Esophagus squamous epithelium (tissue), 5 donors: Measurements from ENCODE around the gene SRGAP3. TPM values are rescaled to one million over a fixed set of nuclear protein-coding genes. Genes with fewer than 3 reads are reported as not detected.

Experiments
- DNase-seq: peaks from one replicate; lab custom pipeline; 2025; lab: John Stamatoyannopoulos, UW
- H3K27ac ChIP-seq, 4 donors: fragments of 200-600 bp; sonication (generic); one replicate each; pipeline ENCODE4 v1.5.1; 2016 to 2019; ENCODE audit warnings: mild to moderate bottlenecking in 1 of 4
- H3K27me3 ChIP-seq, 4 donors: fragments of 200-600 bp; sonication (generic); 1 replicate in 3 of 4; 2 replicates in 1 of 4; pipeline versions ENCODE4 v1.5.1 to v1.6.0; 2017 to 2021; ENCODE audit warnings: antibody characterized with exemption in 1 of 4
- H3K36me3 ChIP-seq, 3 donors: fragments of 200-600 bp; sonication (generic); one replicate each; pipeline ENCODE4 v1.5.1; 2016 to 2019
- H3K4me1 ChIP-seq, 3 donors: fragments of 200-600 bp; sonication (generic); one replicate each; pipeline ENCODE4 v1.5.1; 2017 to 2019
- H3K4me3 ChIP-seq, 4 donors: fragments of 200-600 bp; sonication (generic); 1 replicate in 3 of 4; 2 replicates in 1 of 4; pipeline ENCODE4 v1.5.1; 2016 to 2019; ENCODE audit warnings: mild to moderate bottlenecking in 2 of 4, moderate library complexity in 1 of 4
- H3K9me3 ChIP-seq, 3 donors: fragments of 200-600 bp; sonication (generic); one replicate each; pipeline ENCODE4 v1.5.1; 2016 to 2019
- POLR2A ChIP-seq, 4 donors: fragments of 450-650 bp; IDR thresholded peaks; one replicate each; pipeline ENCODE4 v1.6.1; 2017; ENCODE audit warnings: antibody characterized with exemption in 4 of 4, mild to moderate bottlenecking in 4 of 4, moderate library complexity in 3 of 4
- WGBS, 2 donors: methylation state at CpG; one replicate each; pipeline ENCODE4 v1.1.5; 2018; 5-methylcytosine and 5-hydroxymethylcytosine counted together
- intact Hi-C: fragments of 100-400 bp; cut with DNase I; formaldehyde crosslinking; loops from one replicate; pipeline ENCODE4 v1.15.0; 2022
- total RNA-seq, 4 donors: library from RNA; depleted of rRNA; stranded (reverse); fragments of >200 nt; gene quantifications; one replicate each; pipeline ENCODE4 v1.1.0, GENCODE V29; 2016
- TF ChIP-seq, protein P1 (sequence below), 6 experiments: fragments of 450-650 bp in 4 of 6; fragments of 200-600 bp in 2 of 6; sonication (generic) in 2 of 6; IDR thresholded peaks; one replicate each; pipeline ENCODE4 v1.5.1; 2016 to 2019; ENCODE audit warnings: antibody characterized with exemption in 6 of 6, mild to moderate bottlenecking in 4 of 6, moderate library complexity in 4 of 6
- donor health status: DM: yes; HTN: yes; CAD: no.

SRGAP3 gene
- total RNA-seq, 4 donors from 2014 or later: 4.0 to 15.8 (median 6.6) TPM

- no peak overlapping the region for H3K4me3 ChIP-seq
- no peak overlapping the region for H3K27ac ChIP-seq
- intact Hi-C loops: no loop called here
- WGBS, 2 donors: 66 to 74% methylated on average over 7 of the region's 7 CpGs
- no peaks in the 10 kb centered on the region for H3K4me1 ChIP-seq
- no peaks in the 10 kb centered on the region for H3K27me3 ChIP-seq
- no peaks in the 10 kb centered on the region for H3K9me3 ChIP-seq
- DNase-seq: no peak
- peaks cover 0 to 35% (median 0%) of the 10 kb centered on the region in 3 donors for H3K36me3 ChIP-seq
- TF ChIP-seq, protein P1, sequence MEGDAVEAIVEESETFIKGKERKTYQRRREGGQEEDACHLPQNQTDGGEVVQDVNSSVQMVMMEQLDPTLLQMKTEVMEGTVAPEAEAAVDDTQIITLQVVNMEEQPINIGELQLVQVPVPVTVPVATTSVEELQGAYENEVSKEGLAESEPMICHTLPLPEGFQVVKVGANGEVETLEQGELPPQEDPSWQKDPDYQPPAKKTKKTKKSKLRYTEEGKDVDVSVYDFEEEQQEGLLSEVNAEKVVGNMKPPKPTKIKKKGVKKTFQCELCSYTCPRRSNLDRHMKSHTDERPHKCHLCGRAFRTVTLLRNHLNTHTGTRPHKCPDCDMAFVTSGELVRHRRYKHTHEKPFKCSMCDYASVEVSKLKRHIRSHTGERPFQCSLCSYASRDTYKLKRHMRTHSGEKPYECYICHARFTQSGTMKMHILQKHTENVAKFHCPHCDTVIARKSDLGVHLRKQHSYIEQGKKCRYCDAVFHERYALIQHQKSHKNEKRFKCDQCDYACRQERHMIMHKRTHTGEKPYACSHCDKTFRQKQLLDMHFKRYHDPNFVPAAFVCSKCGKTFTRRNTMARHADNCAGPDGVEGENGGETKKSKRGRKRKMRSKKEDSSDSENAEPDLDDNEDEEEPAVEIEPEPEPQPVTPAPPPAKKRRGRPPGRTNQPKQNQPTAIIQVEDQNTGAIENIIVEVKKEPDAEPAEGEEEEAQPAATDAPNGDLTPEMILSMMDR (IDR thresholded peaks at IDR 0.05): no peak
- no peak for TF ChIP-seq POLR2A (IDR thresholded peaks at IDR 0.05)
Observed at GRCh38 chr3:9125278-9125951, 124.0 kb downstream of the SRGAP3 start.

GRCh38 chr3:9124730-9125129 lies 124.7 kb downstream of the SRGAP3 start:
- H3K27me3 ChIP-seq: no peaks in the 10 kb centered on the region
- no peak for DNase-seq
- no peak overlapping the region for H3K27ac ChIP-seq
- peaks cover 0 to 35% (median 0%) of the 10 kb centered on the region in 3 donors for H3K36me3 ChIP-seq
- no peak overlapping the region for H3K4me3 ChIP-seq
- TF ChIP-seq, protein P1 (IDR thresholded peaks at IDR 0.05): no peak
- no peak for TF ChIP-seq POLR2A (IDR thresholded peaks at IDR 0.05)
- 68 to 82% methylated on average over 3 to 5 of the region's 15 CpGs for WGBS, 2 donors
- H3K4me1 ChIP-seq: no peaks in the 10 kb centered on the region
- H3K9me3 ChIP-seq: no peaks in the 10 kb centered on the region
- intact Hi-C loops: no loop called here

DNA sequence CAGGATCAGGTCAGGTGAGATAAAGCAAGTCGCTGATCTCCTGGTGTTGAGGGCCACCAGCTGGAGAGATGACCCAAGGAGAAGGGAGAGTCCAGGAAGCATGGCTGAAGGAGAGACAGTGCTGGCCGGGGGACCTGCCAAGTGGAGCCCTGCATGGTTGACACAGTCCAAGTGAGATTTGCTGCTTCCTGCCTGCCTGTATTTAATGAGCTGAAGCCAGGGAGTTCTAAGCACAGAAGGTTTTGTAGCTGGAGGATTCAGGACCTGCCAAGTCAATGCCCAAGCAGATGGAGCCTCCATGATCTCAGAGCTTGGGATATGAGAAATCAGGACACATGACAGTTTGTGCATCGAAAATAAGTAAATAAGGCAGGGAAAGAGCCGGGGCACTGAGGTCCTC lies 125.6 kb downstream of the SRGAP3 start:
- 88 to 94% methylated on average over 3 to 4 of the region's 4 CpGs for WGBS, 2 donors
- Histone ChIP-seq H3K27ac (no peak overlapping the region), H3K27me3 (no peaks in the 10 kb centered on the region), H3K36me3 (peaks cover 0 to 35% (median 0%) of the 10 kb centered on the region in 3 donors), H3K9me3 (no peaks in the 10 kb centered on the region), H3K4me3 (no peak overlapping the region), H3K4me1 (no peaks in the 10 kb centered on the region)
- intact Hi-C loops: no loop called here
- no peak for DNase-seq
- no peak for TF ChIP-seq POLR2A (IDR thresholded peaks at IDR 0.05)
- TF ChIP-seq, protein P1 (IDR thresholded peaks at IDR 0.05): no peak

- DNase-seq: no peak
- no peaks in the 10 kb centered on the region for H3K9me3 ChIP-seq
- intact Hi-C loops: no loop called here
- TF ChIP-seq, protein P1 (IDR thresholded peaks at IDR 0.05): no peak
- no peak for TF ChIP-seq POLR2A (IDR thresholded peaks at IDR 0.05)
- peaks cover 0 to 35% (median 0%) of the 10 kb centered on the region in 3 donors for H3K36me3 ChIP-seq
- 73 to 88% methylated on average over 7 of the region's 7 CpGs for WGBS, 2 donors
- H3K4me3 ChIP-seq: no peak overlapping the region
- no peaks in the 10 kb centered on the region for H3K4me1 ChIP-seq
- no peaks in the 10 kb centered on the region for H3K27me3 ChIP-seq
- H3K27ac ChIP-seq: no peak overlapping the region
Observed at GRCh38 chr3:9122732-9123364, 126.6 kb downstream of the SRGAP3 start.

GRCh38 chr3:9121366-9122001 lies 128.0 kb downstream of the SRGAP3 start:
- no peak for DNase-seq
- TF ChIP-seq POLR2A (IDR thresholded peaks at IDR 0.05): no peak
- TF ChIP-seq, protein P1 (IDR thresholded peaks at IDR 0.05): no peak
- H3K9me3 ChIP-seq: no peaks in the 10 kb centered on the region

More at GRCh38 chr3:9121366-9122001, 128.0 kb downstream of the SRGAP3 start:
- no peaks in the 10 kb centered on the region for H3K4me1 ChIP-seq
- H3K4me3 ChIP-seq: no peak overlapping the region
- peaks cover 0 to 35% (median 0%) of the 10 kb centered on the region in 3 donors for H3K36me3 ChIP-seq
- H3K27me3 ChIP-seq: no peaks in the 10 kb centered on the region
- no peak overlapping the region for H3K27ac ChIP-seq
- intact Hi-C loops: no loop called here
- 67 to 93% methylated on average over 1 to 3 of the region's 11 CpGs for WGBS, 2 donors
